A549 (cell line): ENCODE measurements around the gene UGT2B7. TPM values are rescaled to one million over a fixed set of nuclear protein-coding genes. Genes with fewer than 3 reads are reported as not detected.

ENCODE experiments used
- ATAC-seq, 2 experiments: fragments of 200-7000 bp in 1 of 2; fragments of >200 bp in 1 of 2; cut with Nextera tagmentation in 1 of 2; cut with Tn5 transposase in 1 of 2; 3 replicates each; pipeline versions ENCODE4 v1.8.0 to v1.9.1; 2018 to 2020; ENCODE audit warnings: mild to moderate bottlenecking in 1 of 2, moderate library complexity in 1 of 2
- CTCF ChIA-PET: fragments of 300-600 bp; sonication (Branson Sonifier 250); formaldehyde crosslinking; extraction: SDS; loops from one replicate; lab custom pipeline; 2021; ENCODE audit warnings: antibody characterized with exemption, inconsistent platforms; lab: Yijun Ruan, JAX
- POLR2A ChIA-PET: fragments of 350-600 bp; formaldehyde crosslinking; extraction: SDS; loops from one replicate; lab custom pipeline; 2021; ENCODE audit warnings: antibody characterized with exemption, inconsistent platforms; lab: Yijun Ruan, JAX
- DNase-seq, 2 experiments: peaks; one replicate each; pipeline versions ENCODE4 v3.0.0 to v3.0.0-alpha.2; 2011 to 2016; ENCODE audit warnings: low read depth in 1 of 2, low spot score in 1 of 2
- FAIRE-seq: peaks from 2 replicates; lab custom pipeline; 2011; peaks lifted over from hg19 to GRCh38; lab: Jason Lieb, UNC
- H3K27ac ChIP-seq, 2 experiments: fragments of >200 bp; sonication (Bioruptor Twin); formaldehyde crosslinking; 3 replicates each; pipeline ENCODE4 v1.5.1; 2016 to 2017
- H3K4me1 ChIP-seq: fragments of >200 bp; sonication (Bioruptor Twin); formaldehyde crosslinking; 3 replicates; pipeline ENCODE4 v1.6.1; 2016
- H3K4me2 ChIP-seq: fragments of >200 bp; sonication (Bioruptor Twin); formaldehyde crosslinking; 3 replicates; pipeline ENCODE4 v1.6.1; 2016
- H3K4me3 ChIP-seq: fragments of >200 bp; sonication (Bioruptor Twin); formaldehyde crosslinking; 3 replicates; pipeline ENCODE4 v1.5.1; 2016
- H3K9me3 ChIP-seq: fragments of >200 bp; sonication (Bioruptor Twin); formaldehyde crosslinking; 3 replicates; pipeline ENCODE4 v1.6.1; 2016
- BHLHE40 ChIP-seq: IDR thresholded peaks from 2 replicates; pipeline ENCODE4 v1.6.1; 2012; ENCODE audit warnings: low read depth, low read length, inconsistent platforms
- CBX2 ChIP-seq: fragments of 200-600 bp; sonication (generic); IDR thresholded peaks from 2 replicates; pipeline ENCODE4 v1.6.1; 2016; ENCODE audit warnings: low read depth, mild to moderate bottlenecking, borderline replicate concordance
- CHD2 ChIP-seq: fragments of 150-350 bp; IDR thresholded peaks from 2 replicates; pipeline ENCODE4 v1.6.1; 2014; ENCODE audit warnings: low read length; ENCODE audit not compliant: partially characterized antibody
- CHD4 ChIP-seq: fragments of 200-600 bp; sonication (generic); IDR thresholded peaks from 2 replicates; pipeline ENCODE4 v1.6.1; 2016; ENCODE audit warnings: antibody characterized with exemption, mild to moderate bottlenecking, borderline replicate concordance
- EHF ChIP-seq: fragments of 250-450 bp; sonication (Bioruptor Pico); IDR thresholded peaks from 2 replicates; pipeline ENCODE4 v1.5.0; 2020; ENCODE audit warnings: mild to moderate bottlenecking
- EP300 ChIP-seq, 2 experiments: fragments of >200 bp; sonication (Bioruptor Twin); formaldehyde crosslinking; IDR thresholded peaks; 2 replicates in 1 of 2; 3 replicates in 1 of 2; pipeline ENCODE4 v1.6.1; 2016 to 2017
- FOSL2 ChIP-seq, 2 experiments: fragments of 450-650 bp in 1 of 2; fragments of >200 bp in 1 of 2; sonication (Bioruptor Twin) in 1 of 2; formaldehyde crosslinking; IDR thresholded peaks; 2 replicates each; pipeline versions ENCODE4 v1.5.0 to v1.6.1; 2016 to 2020; ENCODE audit warnings: mild to moderate bottlenecking in 1 of 2, moderate library complexity in 1 of 2
- HEYL ChIP-seq: fragments of 250-450 bp; sonication (Bioruptor Pico); IDR thresholded peaks from 2 replicates; pipeline ENCODE4 v1.8.0; 2021; ENCODE audit warnings: mild to moderate bottlenecking, moderate library complexity
- HOXB5 ChIP-seq: fragments of 250-450 bp; sonication (Bioruptor Pico); IDR thresholded peaks from 2 replicates; pipeline ENCODE4 v1.5.0; 2020; ENCODE audit warnings: mild to moderate bottlenecking, moderate library complexity
- JUNB ChIP-seq: fragments of >200 bp; sonication (Bioruptor Twin); formaldehyde crosslinking; IDR thresholded peaks from 2 replicates; pipeline ENCODE4 v1.6.1; 2016
- KDM1A ChIP-seq: fragments of 200-600 bp; sonication (generic); IDR thresholded peaks from 2 replicates; pipeline ENCODE4 v1.6.1; 2016; ENCODE audit warnings: low read depth, mild to moderate bottlenecking
- MAFK ChIP-seq: fragments of 450-650 bp; IDR thresholded peaks from 2 replicates; pipeline ENCODE4 v1.6.1; 2014; ENCODE audit not compliant: partially characterized antibody
- NR3C1 ChIP-seq: fragments of >200 bp; sonication (Bioruptor Twin); formaldehyde crosslinking; IDR thresholded peaks from 3 replicates; pipeline ENCODE4 v1.6.1; 2017
- RFX5 ChIP-seq: fragments of 450-650 bp; IDR thresholded peaks from 2 replicates; pipeline ENCODE4 v1.7.1; 2014; ENCODE audit warnings: antibody characterized with exemption, mild to moderate bottlenecking, moderate library complexity
- SMC3 ChIP-seq: fragments of >200 bp; sonication (Bioruptor Twin); formaldehyde crosslinking; IDR thresholded peaks from 3 replicates; pipeline ENCODE4 v1.6.1; 2018; ENCODE audit warnings: inconsistent platforms
- TP53 ChIP-seq: fragments of 250-450 bp; sonication (Bioruptor Pico); IDR thresholded peaks from 2 replicates; pipeline ENCODE4 v1.5.0; 2021; ENCODE audit warnings: mild to moderate bottlenecking, moderate library complexity
- ZFP36 ChIP-seq: fragments of 450-650 bp; IDR thresholded peaks from 2 replicates; pipeline ENCODE4 v1.6.1; 2014; ENCODE audit warnings: borderline replicate concordance; ENCODE audit not compliant: partially characterized antibody
- ZNF302 ChIP-seq: fragments of 250-450 bp; sonication (Bioruptor Pico); IDR thresholded peaks from 2 replicates; pipeline ENCODE4 v1.9.0; 2021; ENCODE audit warnings: inconsistent platforms, mild to moderate bottlenecking, moderate library complexity
- WGBS: methylation state at CpG from one replicate; pipeline ENCODE4 v1.1.6; 2017; ENCODE audit errors: missing lambda C conversion rate; 5-methylcytosine and 5-hydroxymethylcytosine counted together
- polyA plus RNA-seq, 4 experiments: library from polyadenylated mRNA; depleted of rRNA in 3 of 4; stranded (reverse); fragments of >200 nt; fragmentation: RNase III in 1 of 4; extraction: RNeasy Plus Mini Kit Qiagen cat#74134 plus additional on column Dnase treatment in 1 of 4; gene quantifications; 2 replicates in 3 of 4; 3 replicates in 1 of 4; pipeline ENCODE4 v1.2.3, GENCODE V29; 2011 to 2017
- TF ChIP-seq, protein P1 (sequence below): IDR thresholded peaks from 2 replicates; pipeline ENCODE4 v1.6.1; 2012
- TF ChIP-seq, protein P2 (sequence below): fragments of 450-650 bp; IDR thresholded peaks from 2 replicates; pipeline ENCODE4 v1.6.1; 2014; ENCODE audit warnings: antibody characterized with exemption
- TF ChIP-seq, protein P3 (sequence below): fragments of 200-600 bp; sonication (generic); IDR thresholded peaks from 2 replicates; pipeline ENCODE4 v1.6.1; 2016; ENCODE audit warnings: antibody characterized with exemption, mild to moderate bottlenecking, moderate library complexity

UGT2B7 gene
- polyA plus RNA-seq, 2 of the 4 experiments (the other 2 are of a cell fraction): 0.22 to 0.78 TPM

DNA sequence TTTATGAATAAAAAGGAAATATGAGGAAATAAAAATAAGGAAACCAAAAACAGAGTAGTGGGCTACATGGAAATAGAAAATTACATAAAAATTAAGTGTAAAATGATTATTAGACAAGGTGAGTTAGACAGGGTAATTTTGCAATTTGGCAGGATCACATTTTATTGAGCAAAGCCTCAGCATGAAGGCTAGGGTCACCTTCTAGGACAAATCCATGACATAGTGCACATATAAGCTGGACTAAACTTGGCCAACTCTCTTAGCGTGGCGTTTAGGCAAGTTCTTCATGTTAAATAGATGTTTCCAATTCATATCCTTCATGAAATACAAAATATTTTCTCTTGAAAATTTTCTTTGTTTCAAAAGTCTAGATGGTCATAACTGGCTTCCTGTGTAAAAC, 25.7 kb upstream of the UGT2B7 start (continued):
- TF ChIP-seq EP300 (IDR thresholded peaks at IDR 0.05): no peak
- TF ChIP-seq, protein P1, sequence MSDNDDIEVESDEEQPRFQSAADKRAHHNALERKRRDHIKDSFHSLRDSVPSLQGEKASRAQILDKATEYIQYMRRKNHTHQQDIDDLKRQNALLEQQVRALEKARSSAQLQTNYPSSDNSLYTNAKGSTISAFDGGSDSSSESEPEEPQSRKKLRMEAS: no peak

DNA sequence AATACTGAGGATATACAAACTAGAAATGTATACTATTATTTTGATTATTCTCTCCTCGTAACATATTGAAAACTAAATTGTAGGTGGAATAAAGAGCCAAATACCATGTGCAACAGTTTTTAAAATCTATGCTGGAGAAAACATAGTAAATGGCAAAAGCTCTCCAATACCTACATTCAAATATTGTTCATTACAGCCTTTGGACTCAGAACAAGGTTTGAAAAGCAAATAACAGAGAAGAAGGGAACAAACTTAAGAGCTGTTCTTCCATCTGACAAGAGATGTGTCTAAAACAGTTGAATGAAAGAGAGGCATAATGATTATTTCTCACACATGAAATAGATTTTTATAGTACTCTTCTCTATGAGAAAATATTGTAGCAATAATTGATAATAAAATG, 25.0 kb upstream of the UGT2B7 start:
- Histone ChIP-seq H3K4me2 (no peak overlapping the region), H3K4me1 (peaks cover 10% of the 10 kb centered on the region; the same call in 1 of the 3 replicates), H3K27ac (no peak overlapping the region), H3K4me3 (no peak overlapping the region), H3K9me3 (no peaks in the 10 kb centered on the region)
- DNase-seq (no peak), ATAC-seq (no peak), FAIRE-seq (no peak)
- POLR2A ChIA-PET: no interaction called here
- 100% methylated on average over 1 of the region's 1 CpG for WGBS
- TF ChIP-seq, protein P2, sequence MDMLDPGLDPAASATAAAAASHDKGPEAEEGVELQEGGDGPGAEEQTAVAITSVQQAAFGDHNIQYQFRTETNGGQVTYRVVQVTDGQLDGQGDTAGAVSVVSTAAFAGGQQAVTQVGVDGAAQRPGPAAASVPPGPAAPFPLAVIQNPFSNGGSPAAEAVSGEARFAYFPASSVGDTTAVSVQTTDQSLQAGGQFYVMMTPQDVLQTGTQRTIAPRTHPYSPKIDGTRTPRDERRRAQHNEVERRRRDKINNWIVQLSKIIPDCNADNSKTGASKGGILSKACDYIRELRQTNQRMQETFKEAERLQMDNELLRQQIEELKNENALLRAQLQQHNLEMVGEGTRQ: no peak
- TF ChIP-seq EHF (CRISPR knock-in tag) (no peak), BHLHE40 (no peak)
- CTCF ChIA-PET: no interaction called here

DNA sequence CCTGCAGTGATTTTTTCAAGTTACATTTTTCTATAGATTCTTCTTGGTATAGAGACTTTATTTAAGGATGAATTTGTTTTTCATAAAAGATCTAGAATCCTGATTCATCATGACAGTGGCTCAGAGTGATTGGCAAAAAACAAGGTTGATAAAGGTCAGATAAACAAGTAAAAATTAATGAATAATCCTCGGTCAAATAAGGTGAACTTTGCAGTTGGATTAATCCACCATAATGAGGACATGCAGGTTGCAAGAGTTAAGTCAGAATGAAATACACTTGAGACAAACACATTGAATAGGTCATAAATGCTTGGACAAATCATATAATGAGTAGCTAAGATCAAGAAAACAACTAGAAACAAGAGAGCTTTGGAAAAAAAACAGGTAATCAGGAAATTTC, 22.9 kb upstream of the UGT2B7 start:
- DNase-seq (no peak), FAIRE-seq (no peak), ATAC-seq (no peak)
- Histone ChIP-seq H3K4me3 (no peak overlapping the region), H3K4me1 (peaks cover 10% of the 10 kb centered on the region; the same call in 1 of the 3 replicates), H3K9me3 (no peaks in the 10 kb centered on the region), H3K27ac (no peak overlapping the region), H3K4me2 (no peak overlapping the region)
- WGBS: 79% methylated on average over 1 of the region's 1 CpG
- TF ChIP-seq NR3C1 (no peak), CBX2 (no peak), CHD4 (no peak), ZNF302 (CRISPR knock-in tag) (no peak), ZFP36 (no peak), KDM1A (no peak), JUNB (no peak), SMC3 (no peak), RFX5 (no peak), HEYL (CRISPR knock-in tag) (no peak), FOSL2 (IDR thresholded peaks at IDR 0.05) (no peak), FOSL2 (CRISPR knock-in tag; IDR thresholded peaks at IDR 0.05) (no peak), EP300 (IDR thresholded peaks at IDR 0.05) (no peak), HOXB5 (CRISPR knock-in tag) (no peak), MAFK (no peak), TP53 (no peak), CHD2 (no peak)
- TF ChIP-seq, protein P3, sequence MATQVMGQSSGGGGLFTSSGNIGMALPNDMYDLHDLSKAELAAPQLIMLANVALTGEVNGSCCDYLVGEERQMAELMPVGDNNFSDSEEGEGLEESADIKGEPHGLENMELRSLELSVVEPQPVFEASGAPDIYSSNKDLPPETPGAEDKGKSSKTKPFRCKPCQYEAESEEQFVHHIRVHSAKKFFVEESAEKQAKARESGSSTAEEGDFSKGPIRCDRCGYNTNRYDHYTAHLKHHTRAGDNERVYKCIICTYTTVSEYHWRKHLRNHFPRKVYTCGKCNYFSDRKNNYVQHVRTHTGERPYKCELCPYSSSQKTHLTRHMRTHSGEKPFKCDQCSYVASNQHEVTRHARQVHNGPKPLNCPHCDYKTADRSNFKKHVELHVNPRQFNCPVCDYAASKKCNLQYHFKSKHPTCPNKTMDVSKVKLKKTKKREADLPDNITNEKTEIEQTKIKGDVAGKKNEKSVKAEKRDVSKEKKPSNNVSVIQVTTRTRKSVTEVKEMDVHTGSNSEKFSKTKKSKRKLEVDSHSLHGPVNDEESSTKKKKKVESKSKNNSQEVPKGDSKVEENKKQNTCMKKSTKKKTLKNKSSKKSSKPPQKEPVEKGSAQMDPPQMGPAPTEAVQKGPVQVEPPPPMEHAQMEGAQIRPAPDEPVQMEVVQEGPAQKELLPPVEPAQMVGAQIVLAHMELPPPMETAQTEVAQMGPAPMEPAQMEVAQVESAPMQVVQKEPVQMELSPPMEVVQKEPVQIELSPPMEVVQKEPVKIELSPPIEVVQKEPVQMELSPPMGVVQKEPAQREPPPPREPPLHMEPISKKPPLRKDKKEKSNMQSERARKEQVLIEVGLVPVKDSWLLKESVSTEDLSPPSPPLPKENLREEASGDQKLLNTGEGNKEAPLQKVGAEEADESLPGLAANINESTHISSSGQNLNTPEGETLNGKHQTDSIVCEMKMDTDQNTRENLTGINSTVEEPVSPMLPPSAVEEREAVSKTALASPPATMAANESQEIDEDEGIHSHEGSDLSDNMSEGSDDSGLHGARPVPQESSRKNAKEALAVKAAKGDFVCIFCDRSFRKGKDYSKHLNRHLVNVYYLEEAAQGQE: no peak
- ChIA-PET CTCF (no interaction called here), POLR2A (no interaction called here)
